Neuronal stem cell (in vitro differentiated cells): ENCODE data around the gene CMTM2.
A peak's percentile ranks its signal among the peaks of the same experiment; 100 is the strongest.
"Not testable (repeated sequence)": the region's sequence is repeated elsewhere in the genome, so short reads cannot be mapped to it uniquely, and the experiment has no call there.

ENCODE experiments used
- DNase-seq: peaks from one replicate; pipeline ENCODE4 v3.0.0-alpha.2; 2013; ENCODE audit warnings: low spot score
- H2AFZ ChIP-seq: one replicate; pipeline ENCODE4 v1.6.1; 2013; ENCODE audit warnings: mild to moderate bottlenecking, low read length, inconsistent platforms
- H2AK5ac ChIP-seq: 2 replicates; pipeline ENCODE4 v1.6.1; 2013; ENCODE audit warnings: low read depth, mild to moderate bottlenecking, inconsistent platforms, low read length, moderate library complexity, mixed read lengths
- H2BK120ac ChIP-seq: 2 replicates; pipeline ENCODE4 v1.6.1; 2013; ENCODE audit warnings: low read depth, mild to moderate bottlenecking, inconsistent platforms, low read length, moderate library complexity, mixed read lengths
- H2BK12ac ChIP-seq: one replicate; pipeline ENCODE4 v1.6.1; 2013; ENCODE audit warnings: low read length, inconsistent platforms
- H2BK15ac ChIP-seq: 2 replicates; pipeline ENCODE4 v1.6.1; 2013; ENCODE audit warnings: mild to moderate bottlenecking, low read length, inconsistent platforms, mixed read lengths
- H2BK5ac ChIP-seq: one replicate; pipeline ENCODE4 v1.6.1; 2013; ENCODE audit warnings: inconsistent platforms, mild to moderate bottlenecking, low read length, moderate library complexity
- H3K14ac ChIP-seq: one replicate; pipeline ENCODE4 v1.6.1; 2013; ENCODE audit warnings: low read length, inconsistent platforms
- H3K18ac ChIP-seq: 2 replicates; pipeline ENCODE4 v1.6.1; 2013; ENCODE audit warnings: low read length, inconsistent platforms
- H3K23ac ChIP-seq: 2 replicates; pipeline ENCODE4 v1.6.1; 2013; ENCODE audit warnings: low read depth, mild to moderate bottlenecking, mixed read lengths, low read length, inconsistent platforms; ENCODE audit not compliant: poor library complexity
- H3K27ac ChIP-seq: replicated peaks from 3 replicates; pipeline ENCODE4 v1.5.1; 2013; ENCODE audit warnings: low read length, inconsistent platforms
- H3K27me3 ChIP-seq, 3 experiments: 2 replicates each; pipeline ENCODE4 v1.6.1; 2013; ENCODE audit warnings: low read length in 3 of 3, mild to moderate bottlenecking in 2 of 3, inconsistent platforms in 1 of 3, low read depth in 1 of 3, mixed read lengths in 1 of 3, moderate library complexity in 1 of 3; ENCODE audit not compliant: control insufficient read depth in 3 of 3, insufficient read depth in 3 of 3
- H3K36me3 ChIP-seq, 2 donors: replicated peaks in 1 of 2; 2 replicates each; pipeline ENCODE4 v1.6.1; 2013; ENCODE audit warnings: low read length in 2 of 2; ENCODE audit not compliant: control insufficient read depth in 2 of 2, insufficient read depth in 2 of 2
- H3K4ac ChIP-seq: 2 replicates; pipeline ENCODE4 v1.6.1; 2013; ENCODE audit warnings: inconsistent platforms, mild to moderate bottlenecking, low read length, moderate library complexity
- H3K4me1 ChIP-seq, 2 donors: 1 replicate in 1 of 2; 2 replicates in 1 of 2; pipeline ENCODE4 v1.6.1; 2013; ENCODE audit warnings: low read length in 2 of 2, low read depth in 1 of 2; ENCODE audit not compliant: control insufficient read depth in 2 of 2, insufficient read depth in 1 of 2
- H3K4me2 ChIP-seq: one replicate; pipeline ENCODE4 v1.6.1; 2013; ENCODE audit warnings: mild to moderate bottlenecking, low read length, inconsistent platforms; ENCODE audit not compliant: insufficient read depth, poor library complexity, severe bottlenecking
- H3K4me3 ChIP-seq, 2 donors: 2 replicates each; pipeline ENCODE4 v1.5.1; 2013; ENCODE audit warnings: low read length in 2 of 2, mild to moderate bottlenecking in 2 of 2, inconsistent platforms in 1 of 2, moderate library complexity in 1 of 2
- H3K79me1 ChIP-seq: one replicate; pipeline ENCODE4 v1.6.1; 2013; ENCODE audit warnings: low read depth, mild to moderate bottlenecking, inconsistent platforms, low read length, moderate library complexity
- H3K9ac ChIP-seq: one replicate; pipeline ENCODE4 v1.6.1; 2013; ENCODE audit warnings: mild to moderate bottlenecking, low read depth, low read length, inconsistent platforms; ENCODE audit not compliant: poor library complexity
- H3K9me3 ChIP-seq, 2 donors: replicated peaks in 1 of 2; 2 replicates each; pipeline versions ENCODE3 to v1.6.1; 2013; ENCODE audit warnings: low read length in 2 of 2, mild to moderate bottlenecking in 2 of 2, inconsistent platforms in 1 of 2, low read depth in 1 of 2, mixed read lengths in 1 of 2, moderate library complexity in 1 of 2; ENCODE audit not compliant: control insufficient read depth in 2 of 2, insufficient read depth in 1 of 2
- H4K8ac ChIP-seq: one replicate; pipeline ENCODE4 v1.6.1; 2013; ENCODE audit warnings: low read depth, mild to moderate bottlenecking, inconsistent platforms, low read length, moderate library complexity
- H4K91ac ChIP-seq: one replicate; pipeline ENCODE4 v1.6.1; 2013; ENCODE audit warnings: low read length, low read depth, mild to moderate bottlenecking, inconsistent platforms; ENCODE audit not compliant: poor library complexity
- WGBS, 2 donors: extraction: QIAGEN DNeasy Blood & Tissue Kit; methylation state at CpG; one replicate each; pipeline ENCODE4 v1.1.7; 2013; ENCODE audit warnings: missing lambda C conversion rate in 2 of 2, mixed read lengths in 1 of 2; ENCODE audit not compliant: insufficient read length in 2 of 2, insufficient replicate concordance in 1 of 2; ENCODE audit errors: extremely low coverage in 2 of 2; 5-methylcytosine and 5-hydroxymethylcytosine counted together

CMTM2 gene

GRCh38 chr16:66621973-66622372 lies 42.7 kb downstream of the CMTM2 start:
- H2AFZ ChIP-seq, result no peak overlapping the region
- H3K4me2 ChIP-seq, result no peak overlapping the region
- peak overlapping the region; percentile 26 for H3K9ac ChIP-seq
- no peak overlapping the region for H3K14ac ChIP-seq
- H2AK5ac ChIP-seq, result no peak overlapping the region
- no peaks in the 10 kb centered on the region for H3K9me3 ChIP-seq
- H4K8ac ChIP-seq, result no peak overlapping the region
- H3K4ac ChIP-seq, result no peak overlapping the region
- H2BK120ac ChIP-seq, result peak overlapping the region; percentile 11
- H3K36me3 ChIP-seq, result peaks cover 2 to 37% of the 10 kb centered on the region in 2 donors
- no peak overlapping the region for H4K91ac ChIP-seq
- no peak overlapping the region for H2BK12ac ChIP-seq
- H2BK15ac ChIP-seq, result peak overlapping the region; percentile 23
- H3K18ac ChIP-seq, result no peak overlapping the region
- peak overlapping the region; percentile 82 for H3K23ac ChIP-seq
- no CpG with 5 or more reads among the region's 14 CpGs for WGBS, 2 donors
- no peak overlapping the region for H2BK5ac ChIP-seq
- H3K4me3 ChIP-seq, result no peak overlapping the region
- H3K4me1 ChIP-seq, result peaks cover 3% of the 10 kb centered on the region in 2 donors
- no peak overlapping the region for H3K27ac ChIP-seq
- no peaks in the 10 kb centered on the region for H3K79me1 ChIP-seq
- no peaks in the 10 kb centered on the region for H3K27me3 ChIP-seq
- no peak for DNase-seq

DNA sequence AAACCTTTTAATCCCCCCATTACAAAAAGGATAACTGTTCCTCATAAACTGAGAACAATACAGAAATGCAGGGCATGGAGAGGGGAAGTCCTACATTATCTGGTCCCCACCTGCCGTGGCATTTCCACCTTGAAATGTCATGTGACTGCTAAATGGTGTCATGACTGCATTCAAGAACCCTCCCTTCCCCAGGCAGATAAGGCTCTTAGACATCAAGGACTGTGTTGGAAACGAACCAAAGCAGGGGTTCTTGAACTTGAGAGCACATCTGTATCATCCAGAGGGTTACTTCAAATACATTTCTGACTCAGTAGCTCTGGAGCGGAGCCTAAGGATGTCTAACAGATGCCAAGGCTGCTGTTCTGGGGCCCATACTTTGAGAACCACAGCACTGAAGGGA lies 43.6 kb downstream of the CMTM2 start:
- Histone ChIP-seq H3K4me3 (no peak overlapping the region), H3K27me3 (no peaks in the 10 kb centered on the region), H3K36me3 (peaks cover 2 to 37% of the 10 kb centered on the region in 2 donors), H3K9ac (no peak overlapping the region), H3K79me1 (no peaks in the 10 kb centered on the region), H2AFZ (no peak overlapping the region), H4K8ac (no peak overlapping the region), H2BK120ac (no peak overlapping the region), H3K27ac (no peak overlapping the region), H3K4me2 (no peak overlapping the region), H3K23ac (no peak overlapping the region), H4K91ac (no peak overlapping the region), H3K14ac (no peak overlapping the region), H2BK5ac (no peak overlapping the region), H3K18ac (no peak overlapping the region), H3K4ac (no peak overlapping the region), H3K9me3 (no peaks in the 10 kb centered on the region), H2BK15ac (no peak overlapping the region), H3K4me1 (peaks cover 3% of the 10 kb centered on the region in 2 donors), H2BK12ac (no peak overlapping the region), H2AK5ac (no peak overlapping the region)
- WGBS, 2 donors, result no CpG with 5 or more reads among the region's 3 CpGs
- DNase-seq, result no peak

DNA sequence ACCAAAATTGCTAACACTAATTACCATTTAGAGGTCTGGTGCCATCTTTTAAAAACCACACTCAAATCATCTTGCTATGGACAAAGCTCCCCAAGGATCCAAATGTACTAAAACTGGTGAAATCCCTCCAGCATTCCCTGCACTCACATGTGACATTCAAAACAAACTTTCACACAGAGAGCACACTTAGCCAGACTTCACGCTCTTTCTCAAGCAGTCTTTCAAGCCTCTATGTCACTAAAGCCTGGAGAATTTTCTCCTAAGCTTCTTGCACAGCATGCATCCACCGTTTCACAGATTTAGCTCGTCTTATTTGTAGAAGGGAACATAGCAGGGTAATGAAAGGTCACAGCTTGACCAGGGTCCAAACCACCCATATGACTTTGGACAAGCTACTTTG lies 44.5 kb downstream of the CMTM2 start:
- no CpG with 5 or more reads among the region's 3 CpGs for WGBS, 2 donors

DNA sequence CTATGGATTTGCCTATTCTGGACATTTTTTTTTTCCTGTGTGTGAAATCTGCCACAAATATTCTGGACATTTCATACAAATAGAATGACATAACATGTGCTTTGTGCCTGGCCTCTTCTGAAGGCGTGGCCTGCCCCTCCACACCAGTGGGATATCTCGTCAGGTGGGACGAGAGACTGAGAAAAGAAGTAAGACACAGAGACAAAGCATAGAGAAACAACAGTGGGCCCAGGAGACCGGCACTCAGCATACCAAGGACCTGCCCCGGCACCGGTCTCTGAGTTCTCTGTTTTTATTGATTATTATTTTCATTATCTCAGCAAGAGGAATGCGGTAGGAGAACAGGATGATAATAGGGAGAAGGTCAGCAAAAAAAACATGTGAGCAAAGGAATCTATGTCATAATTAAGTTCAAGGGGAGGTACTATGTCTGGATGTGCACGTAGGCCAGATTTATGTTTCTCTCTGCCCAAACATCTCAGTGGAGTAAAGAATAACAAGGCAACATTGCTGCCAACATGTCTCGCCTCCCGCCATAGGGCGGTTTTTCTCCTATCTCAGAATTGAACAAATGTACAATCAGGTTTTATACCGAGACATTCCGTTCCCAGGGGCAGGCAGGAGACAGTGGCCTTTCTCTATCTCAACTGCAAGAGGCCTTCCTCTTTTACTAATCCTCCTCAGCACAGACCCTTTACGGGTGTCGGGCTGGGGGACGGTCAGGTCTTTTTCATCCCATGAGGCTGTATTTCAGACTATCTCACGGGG lies 48.5 kb downstream of the CMTM2 start:
- H4K91ac ChIP-seq, H2BK15ac ChIP-seq, H3K4ac ChIP-seq, H3K36me3 ChIP-seq, H3K4me3 ChIP-seq, H2BK120ac ChIP-seq, H3K27me3 ChIP-seq, H2AFZ ChIP-seq, H3K14ac ChIP-seq, H3K27ac ChIP-seq, DNase-seq, H3K18ac ChIP-seq, H2BK12ac ChIP-seq, H2AK5ac ChIP-seq, H3K4me1 ChIP-seq, H3K9me3 ChIP-seq, H4K8ac ChIP-seq, H3K9ac ChIP-seq, H3K79me1 ChIP-seq, H3K23ac ChIP-seq, H2BK5ac ChIP-seq, H3K4me2 ChIP-seq: not testable (repeated sequence)
- no CpG with 5 or more reads among the region's 17 CpGs for WGBS, 2 donors

More for the DNA sequence above, 44.5 kb downstream of the CMTM2 start:
- Histone ChIP-seq H2BK15ac (no peak overlapping the region), H2AFZ (no peak overlapping the region), H3K4me1 (peaks cover 3% of the 10 kb centered on the region in 2 donors), H2BK5ac (no peak overlapping the region), H3K9ac (no peak overlapping the region), H2BK12ac (no peak overlapping the region), H3K79me1 (no peaks in the 10 kb centered on the region), H3K27ac (no peak overlapping the region), H3K9me3 (no peaks in the 10 kb centered on the region), H3K27me3 (no peaks in the 10 kb centered on the region), H3K14ac (no peak overlapping the region), H3K4me2 (no peak overlapping the region), H2AK5ac (no peak overlapping the region), H4K8ac (no peak overlapping the region), H3K4me3 (no peak overlapping the region), H3K4ac (no peak overlapping the region), H4K91ac (no peak overlapping the region), H3K36me3 (peaks cover 2 to 33% of the 10 kb centered on the region in 2 donors), H3K18ac (no peak overlapping the region), H3K23ac (no peak overlapping the region), H2BK120ac (no peak overlapping the region)
- DNase-seq, result no peak
